ENCODE results near the gene CRELD2. TPM values are rescaled to one million over a fixed set of nuclear protein-coding genes. Genes with fewer than 3 reads are reported as not detected.

Gene CRELD2
- total and polyA plus RNA-seq, 2 of the 13 experiments (the other 11 are each of a cell fraction or from before 2014, with no cell fraction given): 17.2 to 44.7 TPM

DNA sequence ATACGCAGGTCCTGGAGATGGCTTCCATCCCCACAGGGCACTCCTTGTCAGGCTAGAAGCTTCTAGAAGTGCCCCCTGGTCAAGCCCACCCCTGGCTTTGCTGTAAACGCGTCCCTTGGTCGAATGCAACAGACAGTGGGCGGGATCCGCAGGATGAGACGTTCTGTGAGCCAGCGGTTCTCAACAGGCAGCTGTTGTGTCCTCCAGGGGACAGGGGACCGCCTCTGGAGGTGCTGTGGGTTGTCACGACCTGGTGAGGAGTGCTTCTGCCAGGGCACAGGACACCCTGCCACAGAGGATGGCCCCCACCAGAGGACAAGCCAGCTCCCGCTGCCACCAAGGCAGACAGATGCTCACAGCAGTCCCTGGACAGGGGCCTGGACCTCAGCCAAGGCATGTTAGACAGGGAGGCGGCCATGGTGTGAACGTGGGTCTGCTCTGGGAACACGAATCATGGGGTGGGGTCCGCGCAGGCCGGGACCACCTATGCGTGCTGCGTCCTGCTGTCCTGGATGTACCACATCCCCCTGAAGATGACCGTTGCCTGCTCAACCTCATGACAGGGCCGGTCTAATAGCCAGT is 11.7 kb downstream of the CRELD2 start:
- POLR2A ChIA-PET: interaction anchor here (0.7 to 10.5 kb wide), 5 partner anchors 22 to 100 kb away, joined by 3 to 283 read pairs (median 22); partner anchors contain the start of gene PIM3
- H2AFZ ChIP-seq (ENCODE audit: low read length): no peak overlapping the region
- no peaks in the 10 kb centered on the region for H3K79me2 ChIP-seq (ENCODE audit: insufficient read depth, low read length)
- peaks cover 3 to 10% of the 10 kb centered on the region in 2 experiments; a peak in 4 of 5 replicates for H3K27me3 ChIP-seq (ENCODE audit: control insufficient read depth in 1 of 2, insufficient read depth in 2 of 2, low read length in 2 of 2)
- H3K4me2 ChIP-seq (ENCODE audit: low read depth, low read length): peak overlapping the region; percentile 57
- ATAC-seq: no peak
- intact Hi-C loops (cut with micrococcal nuclease; ENCODE audit: unreplicated experiment) (loop anchor here (2.0 to 5.0 kb wide), 2 partner anchors 25 to 37 kb away; no protein-coding TSS in a partner anchor), in situ Hi-C loops (cut with HindIII; ENCODE audit: extremely low pct_ligation_motif_present, low pct_unique_long_range_greater_than_20kb) (loop anchor here (5.0 kb wide), 3 partner anchors 37 to 102 kb away; no protein-coding TSS in a partner anchor)
- no CpG with 5 or more reads among the region's 21 CpGs for WGBS (ENCODE audit: low lambda C conversion rate)
- H4K20me1 ChIP-seq (ENCODE audit: insufficient read depth, low read length): no peaks in the 10 kb centered on the region
- TF ChIP-seq, protein P1, sequence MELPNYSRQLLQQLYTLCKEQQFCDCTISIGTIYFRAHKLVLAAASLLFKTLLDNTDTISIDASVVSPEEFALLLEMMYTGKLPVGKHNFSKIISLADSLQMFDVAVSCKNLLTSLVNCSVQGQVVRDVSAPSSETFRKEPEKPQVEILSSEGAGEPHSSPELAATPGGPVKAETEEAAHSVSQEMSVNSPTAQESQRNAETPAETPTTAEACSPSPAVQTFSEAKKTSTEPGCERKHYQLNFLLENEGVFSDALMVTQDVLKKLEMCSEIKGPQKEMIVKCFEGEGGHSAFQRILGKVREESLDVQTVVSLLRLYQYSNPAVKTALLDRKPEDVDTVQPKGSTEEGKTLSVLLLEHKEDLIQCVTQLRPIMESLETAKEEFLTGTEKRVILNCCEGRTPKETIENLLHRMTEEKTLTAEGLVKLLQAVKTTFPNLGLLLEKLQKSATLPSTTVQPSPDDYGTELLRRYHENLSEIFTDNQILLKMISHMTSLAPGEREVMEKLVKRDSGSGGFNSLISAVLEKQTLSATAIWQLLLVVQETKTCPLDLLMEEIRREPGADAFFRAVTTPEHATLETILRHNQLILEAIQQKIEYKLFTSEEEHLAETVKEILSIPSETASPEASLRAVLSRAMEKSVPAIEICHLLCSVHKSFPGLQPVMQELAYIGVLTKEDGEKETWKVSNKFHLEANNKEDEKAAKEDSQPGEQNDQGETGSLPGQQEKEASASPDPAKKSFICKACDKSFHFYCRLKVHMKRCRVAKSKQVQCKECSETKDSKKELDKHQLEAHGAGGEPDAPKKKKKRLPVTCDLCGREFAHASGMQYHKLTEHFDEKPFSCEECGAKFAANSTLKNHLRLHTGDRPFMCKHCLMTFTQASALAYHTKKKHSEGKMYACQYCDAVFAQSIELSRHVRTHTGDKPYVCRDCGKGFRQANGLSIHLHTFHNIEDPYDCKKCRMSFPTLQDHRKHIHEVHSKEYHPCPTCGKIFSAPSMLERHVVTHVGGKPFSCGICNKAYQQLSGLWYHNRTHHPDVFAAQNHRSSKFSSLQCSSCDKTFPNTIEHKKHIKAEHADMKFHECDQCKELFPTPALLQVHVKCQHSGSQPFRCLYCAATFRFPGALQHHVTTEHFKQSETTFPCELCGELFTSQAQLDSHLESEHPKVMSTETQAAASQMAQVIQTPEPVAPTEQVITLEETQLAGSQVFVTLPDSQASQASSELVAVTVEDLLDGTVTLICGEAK (IDR thresholded peaks at IDR 0.05): no peak
- TF ChIP-seq, protein P1 (CRISPR knock-in tag; IDR thresholded peaks at IDR 0.05): 0 out of 2 replicates have a peak, but pooled peaks have one; percentile 4
- TF ChIP-seq, protein P2, sequence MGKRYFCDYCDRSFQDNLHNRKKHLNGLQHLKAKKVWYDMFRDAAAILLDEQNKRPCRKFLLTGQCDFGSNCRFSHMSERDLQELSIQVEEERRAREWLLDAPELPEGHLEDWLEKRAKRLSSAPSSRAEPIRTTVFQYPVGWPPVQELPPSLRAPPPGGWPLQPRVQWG (CRISPR knock-in tag; IDR thresholded peaks at IDR 0.05; ENCODE audit: borderline replicate concordance, low read depth): no peak
- TF ChIP-seq, protein P3, sequence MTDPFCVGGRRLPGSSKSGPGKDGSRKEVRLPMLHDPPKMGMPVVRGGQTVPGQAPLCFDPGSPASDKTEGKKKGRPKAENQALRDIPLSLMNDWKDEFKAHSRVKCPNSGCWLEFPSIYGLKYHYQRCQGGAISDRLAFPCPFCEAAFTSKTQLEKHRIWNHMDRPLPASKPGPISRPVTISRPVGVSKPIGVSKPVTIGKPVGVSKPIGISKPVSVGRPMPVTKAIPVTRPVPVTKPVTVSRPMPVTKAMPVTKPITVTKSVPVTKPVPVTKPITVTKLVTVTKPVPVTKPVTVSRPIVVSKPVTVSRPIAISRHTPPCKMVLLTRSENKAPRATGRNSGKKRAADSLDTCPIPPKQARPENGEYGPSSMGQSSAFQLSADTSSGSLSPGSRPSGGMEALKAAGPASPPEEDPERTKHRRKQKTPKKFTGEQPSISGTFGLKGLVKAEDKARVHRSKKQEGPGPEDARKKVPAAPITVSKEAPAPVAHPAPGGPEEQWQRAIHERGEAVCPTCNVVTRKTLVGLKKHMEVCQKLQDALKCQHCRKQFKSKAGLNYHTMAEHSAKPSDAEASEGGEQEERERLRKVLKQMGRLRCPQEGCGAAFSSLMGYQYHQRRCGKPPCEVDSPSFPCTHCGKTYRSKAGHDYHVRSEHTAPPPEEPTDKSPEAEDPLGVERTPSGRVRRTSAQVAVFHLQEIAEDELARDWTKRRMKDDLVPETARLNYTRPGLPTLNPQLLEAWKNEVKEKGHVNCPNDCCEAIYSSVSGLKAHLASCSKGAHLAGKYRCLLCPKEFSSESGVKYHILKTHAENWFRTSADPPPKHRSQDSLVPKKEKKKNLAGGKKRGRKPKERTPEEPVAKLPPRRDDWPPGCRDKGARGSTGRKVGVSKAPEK (CRISPR knock-in tag; IDR thresholded peaks at IDR 0.05; ENCODE audit: borderline replicate concordance): 0 out of 2 replicates have a peak, but pooled peaks have one; percentile 42
- TF ChIP-seq MAZ (IDR thresholded peaks at IDR 0.05; ENCODE audit: borderline replicate concordance, low read depth, low read length) (no peak), MAZ (CRISPR knock-in tag; IDR thresholded peaks at IDR 0.05; ENCODE audit: low read depth) (0 out of 2 replicates have a peak, but pooled peaks have one; percentile 5), KDM5B (CRISPR knock-in tag; IDR thresholded peaks at IDR 0.05; ENCODE audit: borderline replicate concordance) (peak; percentile 20; the same call in 1 of the 2 replicates), ZNF274 (CRISPR knock-in tag; IDR thresholded peaks at IDR 0.05) (0 out of 2 replicates have a peak, but pooled peaks have one; percentile 9)
- no peak for DNase-seq (ENCODE audit: low spot score)
- H3K4me3 ChIP-seq (replicated peaks in 1 of 3; ENCODE audit: insufficient read depth in 1 of 3, low read depth in 2 of 3, low read length in 3 of 3): peak overlapping the region in 1 of 3 experiments; percentile 46; a peak in 1 of 6 replicates
- BruUV-seq (replicated peaks): no TSS peak
- H3K4me1 ChIP-seq (ENCODE audit: insufficient read depth, low read length): peaks cover 49% of the 10 kb centered on the region
- no peak overlapping the region for H3K9ac ChIP-seq (ENCODE audit: insufficient read depth, low read depth, low read length)
- H3K27ac ChIP-seq (ENCODE audit: extremely low read length, insufficient read depth, low read length): no peak overlapping the region
- no peak for FAIRE-seq
- CTCF ChIA-PET (ENCODE audit: low intra/inter-chr PET ratio, low total read pairs): interaction anchor here (0.7 to 3.2 kb wide), 7 partner anchors 29 to 103 kb away, joined by 3 to 63 read pairs (median 4); no protein-coding TSS in a partner anchor
- no peaks in the 10 kb centered on the region for H3K9me3 ChIP-seq (ENCODE audit: low read length)
- H3K36me3 ChIP-seq (replicated peaks in 1 of 2; ENCODE audit: control insufficient read depth in 1 of 2, insufficient read depth in 2 of 2, low read length in 2 of 2): no peaks in the 10 kb centered on the region

Measured in HepG2 (cell line).